B cell (primary cell): ENCODE results near the gene DGKQ. TPM values are rescaled to one million over a fixed set of nuclear protein-coding genes. Genes with fewer than 3 reads are reported as not detected.
"Not testable (repeated sequence)": the region's sequence is repeated elsewhere in the genome, so short reads cannot be mapped to it uniquely, and the experiment has no call there.

Experiments
- ATAC-seq: fragments of 200-7000 bp; cut with Tn5 transposase; one replicate; pipeline ENCODE4 v1.10.0; 2021; ENCODE audit warnings: low read depth, mild to moderate bottlenecking, moderate number of reproducible peaks, moderate library complexity
- CTCF ChIA-PET: fragments of 350-600 bp; sonication (Branson Sonifier 250); formaldehyde crosslinking; loops from one replicate; lab custom pipeline; 2021; ENCODE audit warnings: antibody characterized with exemption, inconsistent platforms; lab: Charles Lee
- POLR2A ChIA-PET: fragments of 350-600 bp; sonication (Branson Sonifier 250); formaldehyde crosslinking; loops from one replicate; lab custom pipeline; 2021; ENCODE audit warnings: antibody characterized with exemption; lab: Charles Lee
- DNase-seq: peaks from one replicate; pipeline ENCODE4 v3.0.0; 2013
- H2AFZ ChIP-seq: 2 replicates; pipeline ENCODE4 v1.6.1; 2012; ENCODE audit warnings: mild to moderate bottlenecking, low read depth, low read length; ENCODE audit not compliant: insufficient read depth, poor library complexity, severe bottlenecking
- H3K27ac ChIP-seq, 2 donors: 1 replicate in 1 of 2; 2 replicates in 1 of 2; pipeline ENCODE4 v1.5.1; 2012 to 2013; ENCODE audit warnings: low read length in 2 of 2, mild to moderate bottlenecking in 2 of 2, moderate library complexity in 1 of 2
- H3K27me3 ChIP-seq, 4 experiments: fragments of 200-600 bp in 1 of 4; sonication (generic) in 1 of 4; replicated peaks in 1 of 4; 1 replicate in 2 of 4; 2 replicates in 2 of 4; pipeline versions ENCODE4 v1.6.1 to v1.7.0; 2013 to 2016; ENCODE audit warnings: low read length in 3 of 4, mild to moderate bottlenecking in 2 of 4, mixed read lengths in 1 of 4, moderate library complexity in 1 of 4; ENCODE audit not compliant: insufficient read depth in 4 of 4, control insufficient read depth in 3 of 4; ENCODE audit errors: control extremely low read depth in 1 of 4
- H3K36me3 ChIP-seq, 2 experiments: replicated peaks in 1 of 2; 1 replicate in 1 of 2; 2 replicates in 1 of 2; pipeline versions ENCODE4 v1.6.1 to v1.7.1; 2013; ENCODE audit warnings: low read length in 1 of 2; ENCODE audit not compliant: insufficient read depth in 2 of 2, control insufficient read depth in 1 of 2; ENCODE audit errors: control extremely low read depth in 1 of 2, extremely low read depth in 1 of 2
- H3K4me1 ChIP-seq, 2 donors: fragments of 200-600 bp in 1 of 2; sonication (generic) in 1 of 2; 1 replicate in 1 of 2; 2 replicates in 1 of 2; pipeline versions ENCODE4 v1.5.1 to v1.6.1; 2013 to 2017; ENCODE audit warnings: low read length in 2 of 2; ENCODE audit not compliant: control insufficient read depth in 2 of 2, insufficient read depth in 2 of 2
- H3K4me2 ChIP-seq: replicated peaks from 2 replicates; pipeline ENCODE3; 2012; ENCODE audit warnings: mild to moderate bottlenecking, low read depth, low read length; ENCODE audit not compliant: poor library complexity, severe bottlenecking
- H3K4me3 ChIP-seq, 5 experiments: fragments of 200-600 bp in 1 of 5; sonication (generic) in 1 of 5; 1 replicate in 3 of 5; 2 replicates in 2 of 5; pipeline versions ENCODE4 v1.5.1 to v1.7.0; 2011 to 2016; ENCODE audit warnings: low read length in 4 of 5, mild to moderate bottlenecking in 4 of 5, low read depth in 2 of 5, control low read depth in 1 of 5, moderate library complexity in 1 of 5; ENCODE audit not compliant: insufficient read depth in 1 of 5; ENCODE audit errors: control extremely low read depth in 1 of 5, extremely low read depth in 1 of 5
- H3K79me2 ChIP-seq: fragments of 200-600 bp; sonication (generic); one replicate; pipeline ENCODE4 v1.6.0; 2016; ENCODE audit warnings: low read length; ENCODE audit not compliant: control insufficient read depth, insufficient read depth
- H3K9ac ChIP-seq: fragments of 200-600 bp; sonication (generic); 2 replicates; pipeline ENCODE4 v1.6.1; 2017; ENCODE audit warnings: mild to moderate bottlenecking, low read length, moderate library complexity
- H3K9me3 ChIP-seq, 3 donors: one replicate each; pipeline versions ENCODE4 v1.6.1 to v1.7.1; 2013; ENCODE audit warnings: low read length in 2 of 3; ENCODE audit not compliant: control insufficient read depth in 2 of 3, insufficient read depth in 1 of 3; ENCODE audit errors: control extremely low read depth in 1 of 3
- H4K20me1 ChIP-seq: 2 replicates; pipeline ENCODE4 v1.6.0; 2012; ENCODE audit warnings: mild to moderate bottlenecking, low read length; ENCODE audit not compliant: insufficient read depth, control insufficient read depth, poor library complexity, severe bottlenecking
- H3K27ac Mint-ChIP-seq: one replicate; pipeline ENCODE4 v1.8.0; 2021; ENCODE audit warnings: mixed read lengths
- H3K27me3 Mint-ChIP-seq: one replicate; pipeline ENCODE4 v1.8.0; 2021; ENCODE audit warnings: mixed read lengths
- H3K4me1 Mint-ChIP-seq: one replicate; pipeline ENCODE4 v1.8.0; 2021; ENCODE audit warnings: mixed read lengths
- H3K4me3 Mint-ChIP-seq: one replicate; pipeline ENCODE4 v1.8.0; 2021; ENCODE audit warnings: mixed read lengths
- H3K9me3 Mint-ChIP-seq: one replicate; pipeline ENCODE4 v1.8.0; 2022; ENCODE audit warnings: mixed read lengths; ENCODE audit not compliant: insufficient read depth
- EZH2 ChIP-seq: IDR thresholded peaks from 2 replicates; pipeline ENCODE4 v1.6.1; 2012; ENCODE audit warnings: borderline replicate concordance, low read depth, mild to moderate bottlenecking, moderate library complexity, low read length; ENCODE audit not compliant: insufficient read depth, poor library complexity, severe bottlenecking
- WGBS: methylation state at CpG from one replicate; pipeline ENCODE4 v1.1.5; 2013; ENCODE audit warnings: missing lambda C conversion rate; ENCODE audit not compliant: insufficient coverage; 5-methylcytosine and 5-hydroxymethylcytosine counted together
- intact Hi-C: fragments of 100-400 bp; cut with micrococcal nuclease; formaldehyde crosslinking; loops from one replicate; pipeline ENCODE4 v1.10.0; 2022
- polyA plus RNA-seq: library from polyadenylated mRNA; depleted of rRNA; stranded (reverse); fragments of >200 nt; gene quantifications from 2 replicates; pipeline ENCODE4 v1.2.3, GENCODE V29; 2012
- total RNA-seq, 2 donors: library from RNA; stranded (reverse); fragments of 120-200 nt in 1 of 2; gene quantifications; 1 replicate in 1 of 2; 2 replicates in 1 of 2; pipeline versions ENCODE4 v1.2.3 to v1.2.4, GENCODE V29; 2013 to 2022
- TF ChIP-seq, protein P1 (sequence below): fragments of 200-600 bp; IDR thresholded peaks from one replicate; pipeline ENCODE4 v1.8.0; 2022; ENCODE audit warnings: antibody characterized with exemption, mild to moderate bottlenecking

The DGKQ gene
- total and polyA plus RNA-seq, 2 donors (not counting 1 experiment from before 2014, with no cell fraction given), result 22.6 to 30.4 TPM

DNA sequence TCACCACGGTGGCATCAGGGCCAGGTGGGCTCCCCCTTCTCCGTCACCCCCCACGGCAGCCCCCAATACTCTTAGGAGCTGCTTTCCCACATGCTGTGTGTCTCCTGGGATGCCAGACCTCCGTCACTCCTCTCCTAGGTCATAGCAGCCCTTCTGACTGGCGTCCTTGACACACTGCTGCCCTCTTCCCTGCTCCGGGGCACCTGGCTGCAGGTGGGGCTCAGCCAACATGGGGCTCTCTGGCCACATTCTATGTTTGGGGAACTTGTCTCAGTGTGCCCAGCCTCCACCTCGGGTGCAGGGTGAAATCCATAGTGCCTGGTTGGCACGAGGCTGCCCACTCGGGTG is 27.3 kb downstream of the DGKQ start:
- ChIA-PET CTCF (no interaction called here), POLR2A (no interaction called here)
- H3K79me2 ChIP-seq, result peaks cover 82% of the 10 kb centered on the region
- H2AFZ ChIP-seq, result no peak overlapping the region
- no peak overlapping the region for H3K4me3 ChIP-seq
- peaks cover 76% of the 10 kb centered on the region for H4K20me1 ChIP-seq
- H3K27me3 ChIP-seq, result no peaks in the 10 kb centered on the region
- no peak overlapping the region for H3K9ac ChIP-seq
- no peak for DNase-seq
- TF ChIP-seq, protein P1, sequence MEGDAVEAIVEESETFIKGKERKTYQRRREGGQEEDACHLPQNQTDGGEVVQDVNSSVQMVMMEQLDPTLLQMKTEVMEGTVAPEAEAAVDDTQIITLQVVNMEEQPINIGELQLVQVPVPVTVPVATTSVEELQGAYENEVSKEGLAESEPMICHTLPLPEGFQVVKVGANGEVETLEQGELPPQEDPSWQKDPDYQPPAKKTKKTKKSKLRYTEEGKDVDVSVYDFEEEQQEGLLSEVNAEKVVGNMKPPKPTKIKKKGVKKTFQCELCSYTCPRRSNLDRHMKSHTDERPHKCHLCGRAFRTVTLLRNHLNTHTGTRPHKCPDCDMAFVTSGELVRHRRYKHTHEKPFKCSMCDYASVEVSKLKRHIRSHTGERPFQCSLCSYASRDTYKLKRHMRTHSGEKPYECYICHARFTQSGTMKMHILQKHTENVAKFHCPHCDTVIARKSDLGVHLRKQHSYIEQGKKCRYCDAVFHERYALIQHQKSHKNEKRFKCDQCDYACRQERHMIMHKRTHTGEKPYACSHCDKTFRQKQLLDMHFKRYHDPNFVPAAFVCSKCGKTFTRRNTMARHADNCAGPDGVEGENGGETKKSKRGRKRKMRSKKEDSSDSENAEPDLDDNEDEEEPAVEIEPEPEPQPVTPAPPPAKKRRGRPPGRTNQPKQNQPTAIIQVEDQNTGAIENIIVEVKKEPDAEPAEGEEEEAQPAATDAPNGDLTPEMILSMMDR, result no peak
- TF ChIP-seq EZH2, result no peak
- no peaks in the 10 kb centered on the region for H3K9me3 Mint-ChIP-seq
- H3K27ac Mint-ChIP-seq, result no peak overlapping the region
- H3K4me2 ChIP-seq, result peak overlapping the region; percentile 51
- ATAC-seq, result no peak
- H3K4me1 Mint-ChIP-seq, result peaks cover 18% of the 10 kb centered on the region
- peaks cover 0 to 18% of the 10 kb centered on the region in 2 donors for H3K4me1 ChIP-seq
- H3K27me3 Mint-ChIP-seq, result no peaks in the 10 kb centered on the region
- 82% methylated on average over 9 of the region's 9 CpGs for WGBS
- no peaks in the 10 kb centered on the region for H3K9me3 ChIP-seq
- H3K4me3 Mint-ChIP-seq, result no peak overlapping the region
- H3K36me3 ChIP-seq, result peaks cover 0 to 10% of the 10 kb centered on the region in 2 experiments
- H3K27ac ChIP-seq, result no peak overlapping the region
- intact Hi-C loops, result no loop called here

DNA sequence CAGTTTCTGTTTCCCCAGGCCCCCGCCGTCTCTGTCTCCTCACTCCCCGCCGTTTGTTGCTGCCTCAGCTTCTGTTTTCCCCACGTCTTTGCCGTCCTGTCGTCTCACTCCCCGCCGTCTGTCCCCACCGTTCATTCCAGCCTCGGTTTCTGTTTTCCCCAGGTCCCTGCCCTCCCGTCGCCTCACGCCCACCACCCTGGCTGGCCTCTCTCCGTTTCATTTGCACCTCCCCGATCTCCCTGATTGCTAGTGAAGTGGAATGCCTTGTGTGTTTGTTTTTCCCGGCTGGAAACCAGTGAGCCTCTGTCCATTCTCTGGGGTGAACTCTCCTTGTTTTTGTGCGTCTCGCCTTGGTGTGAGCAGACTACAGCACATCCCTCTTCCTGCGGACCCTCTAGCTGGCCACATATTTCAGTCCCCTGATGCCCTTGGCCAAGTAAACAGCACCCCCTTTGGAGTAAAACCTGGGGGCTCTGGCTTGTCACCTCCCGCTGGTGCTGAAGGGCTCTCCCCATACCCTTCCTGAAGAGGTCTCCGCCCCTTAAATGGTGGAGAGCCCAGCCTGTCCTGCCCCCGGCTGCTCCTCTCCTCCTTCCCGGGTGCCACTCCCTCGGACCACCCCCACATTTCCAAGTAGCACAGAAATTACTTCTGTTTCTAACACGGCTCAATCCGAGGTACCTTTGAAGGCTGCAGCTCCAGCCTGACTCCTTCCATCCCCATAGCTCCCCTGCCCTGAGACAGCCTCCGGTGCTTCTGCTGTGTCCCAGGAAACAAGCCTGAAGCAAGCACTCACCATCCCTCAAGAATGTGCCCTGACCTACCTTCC is 27.9 kb downstream of the DGKQ start:
- H3K27ac Mint-ChIP-seq, result peak overlapping the region; percentile 32
- Histone ChIP-seq H2AFZ (no peak overlapping the region), H3K4me2 (no peak overlapping the region), H4K20me1 (peaks cover 73% of the 10 kb centered on the region), H3K27ac (no peak overlapping the region), H3K36me3 (peaks cover 0 to 10% of the 10 kb centered on the region in 2 experiments), H3K4me1 (peaks cover 0 to 18% of the 10 kb centered on the region in 2 donors), H3K9me3 (no peaks in the 10 kb centered on the region), H3K4me3 (no peak overlapping the region), H3K79me2 (peaks cover 84% of the 10 kb centered on the region), H3K27me3 (no peaks in the 10 kb centered on the region), H3K9ac (no peak overlapping the region)
- 83% methylated on average over 23 of the region's 28 CpGs for WGBS
- H3K9me3 Mint-ChIP-seq, result no peaks in the 10 kb centered on the region
- ChIA-PET POLR2A (no interaction called here), CTCF (no interaction called here)
- TF ChIP-seq, protein P1, result no peak
- TF ChIP-seq EZH2, result no peak
- no peak for DNase-seq
- no peaks in the 10 kb centered on the region for H3K27me3 Mint-ChIP-seq
- H3K4me1 Mint-ChIP-seq, result peaks cover 19% of the 10 kb centered on the region
- no peak for ATAC-seq
- intact Hi-C loops, result no loop called here
- H3K4me3 Mint-ChIP-seq, result no peak overlapping the region

DNA sequence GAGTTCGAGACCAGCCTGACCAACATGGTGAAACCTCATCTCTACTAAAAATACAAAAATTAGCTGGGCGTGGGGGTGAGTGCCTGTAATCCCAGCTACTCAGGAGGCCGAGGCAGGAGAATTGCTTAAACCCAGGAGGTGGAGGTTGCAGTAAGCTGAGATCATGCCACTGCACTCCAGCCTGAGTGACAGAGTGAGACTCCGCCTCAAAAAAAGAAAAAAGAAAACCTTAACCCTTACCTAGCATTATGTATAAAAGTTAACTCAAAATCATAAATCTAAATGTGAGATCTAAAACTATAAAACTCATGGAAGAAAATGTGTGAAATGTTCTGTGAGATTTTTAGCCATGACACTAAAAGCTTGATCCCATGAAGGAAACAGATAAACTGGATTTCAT is 33.9 kb downstream of the DGKQ start:
- H3K4me2 ChIP-seq, DNase-seq, H2AFZ ChIP-seq, H3K27ac Mint-ChIP-seq, H3K9ac ChIP-seq, POLR2A ChIA-PET, H3K27ac ChIP-seq, ATAC-seq, H3K36me3 ChIP-seq, H3K9me3 Mint-ChIP-seq, H3K4me3 Mint-ChIP-seq, H3K9me3 ChIP-seq, H3K27me3 ChIP-seq, CTCF ChIA-PET, H3K27me3 Mint-ChIP-seq, H3K4me3 ChIP-seq: not testable (repeated sequence)
- WGBS, result no CpG with 5 or more reads among the region's 4 CpGs
- Histone ChIP-seq H4K20me1 (peaks cover 21% of the 10 kb centered on the region), H3K79me2 (peaks cover 70% of the 10 kb centered on the region), H3K4me1 (peaks cover 28 to 33% of the 10 kb centered on the region in 2 donors)
- intact Hi-C loops, result loop anchor here (5.0 to 10.0 kb wide), 3 partner anchors 68 to 445 kb away; partner anchors contain the start of genes PCGF3, PIGG and ZNF721
- peaks cover 43% of the 10 kb centered on the region for H3K4me1 Mint-ChIP-seq
